ENCODE data around the gene TRPV3.
"Not testable (repeated sequence)": the region's sequence is repeated elsewhere in the genome, so short reads cannot be mapped to it uniquely, and the experiment has no call there.

Gene TRPV3

DNA sequence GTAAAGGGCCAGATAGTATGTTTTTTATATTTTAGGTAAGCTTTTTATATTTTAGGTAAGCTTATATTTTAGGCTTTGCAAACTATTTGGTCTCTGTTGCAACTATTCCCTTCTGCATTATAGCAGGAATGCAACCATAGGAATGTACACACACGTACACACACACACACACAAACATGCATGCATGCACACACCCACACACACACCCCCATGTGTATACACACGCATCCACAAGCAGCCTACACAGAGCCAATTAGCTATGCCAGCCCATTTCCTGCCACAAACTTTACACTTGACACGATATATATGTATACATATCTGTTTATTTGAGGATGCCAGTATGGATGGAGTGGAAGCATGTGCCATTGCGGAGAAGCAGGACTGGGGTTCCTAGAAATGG is 7.5 kb upstream of the TRPV3 start:
- no peak overlapping the region for H3K9ac ChIP-seq (ENCODE audit: low read length)
- no peak overlapping the region for H3K27ac ChIP-seq (ENCODE audit: low read depth, low read length)
- H3K9me3 ChIP-seq (ENCODE audit: insufficient read depth, low read length) = no peaks in the 10 kb centered on the region
- TF ChIP-seq CTCF (IDR thresholded peaks at IDR 0.05; ENCODE audit: insufficient read depth, low read length, poor library complexity, severe bottlenecking) = no peak
- no peak for TF ChIP-seq EZH2phosphoT487 (conservative IDR thresholded peaks at IDR 0.05; ENCODE audit: low read length)
- no peaks in the 10 kb centered on the region for H4K20me1 ChIP-seq (ENCODE audit: low read depth, low read length)
- 0 out of 2 replicates have a peak, but pooled peaks cover under 1% of the 10 kb centered on the region for H3F3A ChIP-seq (ENCODE audit: insufficient read depth)
- H3K9me2 ChIP-seq (replicated peaks; ENCODE audit: insufficient read depth, low read length) = no peaks in the 10 kb centered on the region
- H3K36me3 ChIP-seq (ENCODE audit: low read length) = no peaks in the 10 kb centered on the region
- no peak overlapping the region for H3K4me3 ChIP-seq (ENCODE audit: insufficient read depth, low read length, poor library complexity, severe bottlenecking)
- no peak overlapping the region for H3K4me2 ChIP-seq (ENCODE audit: low read depth, low read length, poor library complexity, severe bottlenecking)
- no peak overlapping the region for H2AFZ ChIP-seq (ENCODE audit: low read depth, low read length, severe bottlenecking)
- H3K79me2 ChIP-seq (ENCODE audit: insufficient read depth, low read length) = no peaks in the 10 kb centered on the region
- H3K27me3 ChIP-seq (ENCODE audit: low read length) = no peaks in the 10 kb centered on the region

- H3K4me3 ChIP-seq (ENCODE audit: insufficient read depth, low read length, poor library complexity, severe bottlenecking); H2AFZ ChIP-seq (ENCODE audit: low read depth, low read length, severe bottlenecking); H3K9me3 ChIP-seq (ENCODE audit: insufficient read depth, low read length); H3K79me2 ChIP-seq (ENCODE audit: insufficient read depth, low read length); H4K20me1 ChIP-seq (ENCODE audit: low read depth, low read length); H3K27ac ChIP-seq (ENCODE audit: low read depth, low read length); H3K36me3 ChIP-seq (ENCODE audit: low read length); H3K4me2 ChIP-seq (ENCODE audit: low read depth, low read length, poor library complexity, severe bottlenecking); H3K27me3 ChIP-seq (ENCODE audit: low read length); H3F3A ChIP-seq (ENCODE audit: insufficient read depth); H3K9ac ChIP-seq (ENCODE audit: low read length); H3K9me2 ChIP-seq (replicated peaks; ENCODE audit: insufficient read depth, low read length): not testable (repeated sequence)
Measured at GRCh38 chr17:3564241-3564640, 6.6 kb upstream of the TRPV3 start.

DNA sequence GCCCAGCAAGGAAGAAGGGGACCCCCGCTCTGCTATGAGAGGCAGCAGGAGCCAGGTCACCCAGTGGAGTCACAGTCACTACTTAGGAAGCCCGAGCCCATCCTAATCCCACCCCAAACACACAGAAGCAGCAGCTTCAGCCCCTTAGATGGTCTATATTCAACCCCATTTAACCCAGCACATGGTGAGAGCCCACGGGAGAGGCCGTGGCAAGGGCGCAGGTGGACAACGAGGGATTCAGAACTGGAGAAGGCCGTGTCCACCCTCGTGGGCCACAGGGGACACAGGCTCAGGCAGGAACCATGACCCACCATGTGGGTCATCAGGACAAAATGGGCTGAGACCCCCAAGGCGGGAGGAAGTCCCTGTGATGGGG is 1.6 kb upstream of the TRPV3 start:
- H2AFZ ChIP-seq (ENCODE audit: low read depth, low read length, severe bottlenecking) = no peak overlapping the region
- H3K36me3 ChIP-seq (ENCODE audit: low read length) = no peaks in the 10 kb centered on the region
- no peaks in the 10 kb centered on the region for H3K9me2 ChIP-seq (replicated peaks; ENCODE audit: insufficient read depth, low read length)
- H3K9me3 ChIP-seq (ENCODE audit: insufficient read depth, low read length) = no peaks in the 10 kb centered on the region
- H3K9ac ChIP-seq (ENCODE audit: low read length) = no peak overlapping the region
- H3K4me2 ChIP-seq (ENCODE audit: low read depth, low read length, poor library complexity, severe bottlenecking) = no peak overlapping the region
- H4K20me1 ChIP-seq (ENCODE audit: low read depth, low read length) = no peaks in the 10 kb centered on the region
- no peak overlapping the region for H3K27ac ChIP-seq (ENCODE audit: low read depth, low read length)
- no peaks in the 10 kb centered on the region for H3K79me2 ChIP-seq (ENCODE audit: insufficient read depth, low read length)
- H3K4me3 ChIP-seq (ENCODE audit: insufficient read depth, low read length, poor library complexity, severe bottlenecking) = no peak overlapping the region
- no peaks in the 10 kb centered on the region; the same call in 1 of the 2 replicates for H3F3A ChIP-seq (ENCODE audit: insufficient read depth)
- TF ChIP-seq EZH2phosphoT487 (conservative IDR thresholded peaks at IDR 0.05; ENCODE audit: low read length) (no peak), CTCF (IDR thresholded peaks at IDR 0.05; ENCODE audit: insufficient read depth, low read length, poor library complexity, severe bottlenecking) (no peak)
- no peaks in the 10 kb centered on the region for H3K27me3 ChIP-seq (ENCODE audit: low read length)

GRCh38 chr17:3558603-3559269 is 1.1 kb upstream of the TRPV3 start:
- Histone ChIP-seq H3K9me3 (ENCODE audit: insufficient read depth, low read length) (no peaks in the 10 kb centered on the region), H3K36me3 (ENCODE audit: low read length) (no peaks in the 10 kb centered on the region), H3K4me2 (ENCODE audit: low read depth, low read length, poor library complexity, severe bottlenecking) (no peak overlapping the region), H3K9ac (ENCODE audit: low read length) (no peak overlapping the region), H3K27ac (ENCODE audit: low read depth, low read length) (no peak overlapping the region), H3K9me2 (replicated peaks; ENCODE audit: insufficient read depth, low read length) (no peaks in the 10 kb centered on the region), H2AFZ (ENCODE audit: low read depth, low read length, severe bottlenecking) (no peak overlapping the region), H3K27me3 (ENCODE audit: low read length) (no peaks in the 10 kb centered on the region), H4K20me1 (ENCODE audit: low read depth, low read length) (no peaks in the 10 kb centered on the region), H3K4me3 (ENCODE audit: insufficient read depth, low read length, poor library complexity, severe bottlenecking) (no peak overlapping the region), H3F3A (ENCODE audit: insufficient read depth) (no peaks in the 10 kb centered on the region; the same call in 1 of the 2 replicates), H3K79me2 (ENCODE audit: insufficient read depth, low read length) (no peaks in the 10 kb centered on the region)
- TF ChIP-seq CTCF (IDR thresholded peaks at IDR 0.05; ENCODE audit: insufficient read depth, low read length, poor library complexity, severe bottlenecking) (no peak), EZH2phosphoT487 (conservative IDR thresholded peaks at IDR 0.05; ENCODE audit: low read length) (no peak)

Data from SU-DHL-6 (cell line).